Measurements from ENCODE around the gene EPN2.
A peak's percentile ranks its signal among the peaks of the same experiment; 100 is the strongest.

EPN2 gene

GRCh38 chr17:19295473-19296135, 58.4 kb downstream of the EPN2 start:
- no peak for DNase-seq

- no peak for DNase-seq
Measured at GRCh38 chr17:19296786-19297778, 59.9 kb downstream of the EPN2 start.

- DNase-seq: no peak
Measured at GRCh38 chr17:19298569-19299213, 61.5 kb downstream of the EPN2 start.

- no peak for DNase-seq
Measured at GRCh38 chr17:19299214-19299747, 62.1 kb downstream of the EPN2 start.

- DNase-seq: no peak
Measured at GRCh38 chr17:19299866-19300265, 62.7 kb downstream of the EPN2 start.

- DNase-seq: no peak
Measured at GRCh38 chr17:19301274-19301951, 64.2 kb downstream of the EPN2 start.

GRCh38 chr17:19301973-19302372, 64.8 kb downstream of the EPN2 start:
- no peak for DNase-seq

GRCh38 chr17:19302791-19303331, 65.7 kb downstream of the EPN2 start:
- DNase-seq: no peak

- DNase-seq: no peak
Measured at GRCh38 chr17:19303367-19303776, 66.2 kb downstream of the EPN2 start.

- peak in 1 of 2 donors; percentile 41 for DNase-seq
Measured at GRCh38 chr17:19304209-19304608, 67.0 kb downstream of the EPN2 start.

GRCh38 chr17:19304751-19305150, 67.6 kb downstream of the EPN2 start:
- no peak for DNase-seq

- DNase-seq: no peak
Measured at GRCh38 chr17:19305256-19305655, 68.1 kb downstream of the EPN2 start.

GRCh38 chr17:19305761-19306159, 68.6 kb downstream of the EPN2 start:
- no peak for DNase-seq

- DNase-seq: peak; percentile 91 to 96
Measured at GRCh38 chr17:19306160-19307111, 69.3 kb downstream of the EPN2 start.

- DNase-seq: no peak
Measured at GRCh38 chr17:19307521-19307920, 70.4 kb downstream of the EPN2 start.

GRCh38 chr17:19308398-19308797, 71.2 kb downstream of the EPN2 start:
- DNase-seq: no peak

- DNase-seq: no peak
Measured at GRCh38 chr17:19309701-19310100, 72.5 kb downstream of the EPN2 start.

GRCh38 chr17:19310151-19310550, 73.0 kb downstream of the EPN2 start:
- no peak for DNase-seq

- DNase-seq: no peak
Measured at GRCh38 chr17:19311016-19311415, 73.8 kb downstream of the EPN2 start.

- no peak for DNase-seq
Measured at GRCh38 chr17:19311421-19312215, 74.5 kb downstream of the EPN2 start.
